Measurements from ENCODE around the gene CBX5. TPM values are rescaled to one million over a fixed set of nuclear protein-coding genes. Genes with fewer than 3 reads are reported as not detected.

Gene CBX5
- total and polyA plus RNA-seq, 2 of the 8 experiments (the other 6 are each of a cell fraction or from before 2014, with no cell fraction given): 62.4 to 231 TPM

DNA sequence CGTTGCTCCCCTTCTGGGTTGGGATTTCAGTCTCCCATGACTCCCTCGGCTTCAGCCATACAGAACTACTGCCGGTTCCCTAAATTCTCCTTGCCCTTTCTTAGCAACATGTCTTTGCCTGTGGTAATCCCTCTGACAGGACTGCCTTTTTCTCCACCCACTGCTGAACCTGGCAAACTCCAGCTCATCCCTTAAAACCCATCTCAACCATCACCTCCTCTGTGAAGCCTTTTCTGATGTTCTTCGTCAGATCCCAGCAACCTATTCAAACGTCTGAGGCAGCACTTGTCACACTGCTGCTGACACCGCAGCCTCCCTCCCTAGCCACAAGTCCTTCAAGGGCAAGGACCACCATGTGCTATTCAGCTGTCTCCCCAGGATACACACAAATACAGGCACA, 80.9 kb downstream of the CBX5 start (continued):
- no peak for TF ChIP-seq GTF2F1 (IDR thresholded peaks at IDR 0.05; ENCODE audit: borderline replicate concordance, low read depth, low read length)
